Stimulated activated CD4-positive, alpha-beta T cell treated with anti-CD3 and anti-CD28 coated beads, Interleukin-1b, Interleukin-23, amount 100 ng/mL, for 4 hours (primary cell): ENCODE measurements around the gene LRRC26.
"Not testable (repeated sequence)": the region's sequence is repeated elsewhere in the genome, so short reads cannot be mapped to it uniquely, and the experiment has no call there.

ENCODE experiments used
- DNase-seq, 2 donors: peaks; one replicate each; pipeline ENCODE4 v3.0.0-alpha.2; 2020; ENCODE audit warnings: low read depth in 2 of 2

LRRC26 gene

GRCh38 chr9:137136881-137137607, 32.8 kb downstream of the LRRC26 start:
- no peak for DNase-seq

- DNase-seq, result no peak
These were observed 33.5 kb downstream of the LRRC26 start for GRCh38 chr9:137136261-137136880.

- not testable (repeated sequence) for DNase-seq
These were observed 34.7 kb downstream of the LRRC26 start for GRCh38 chr9:137135154-137135553.

- DNase-seq, result no peak
These were observed 35.7 kb downstream of the LRRC26 start for GRCh38 chr9:137134191-137134590.

DNA sequence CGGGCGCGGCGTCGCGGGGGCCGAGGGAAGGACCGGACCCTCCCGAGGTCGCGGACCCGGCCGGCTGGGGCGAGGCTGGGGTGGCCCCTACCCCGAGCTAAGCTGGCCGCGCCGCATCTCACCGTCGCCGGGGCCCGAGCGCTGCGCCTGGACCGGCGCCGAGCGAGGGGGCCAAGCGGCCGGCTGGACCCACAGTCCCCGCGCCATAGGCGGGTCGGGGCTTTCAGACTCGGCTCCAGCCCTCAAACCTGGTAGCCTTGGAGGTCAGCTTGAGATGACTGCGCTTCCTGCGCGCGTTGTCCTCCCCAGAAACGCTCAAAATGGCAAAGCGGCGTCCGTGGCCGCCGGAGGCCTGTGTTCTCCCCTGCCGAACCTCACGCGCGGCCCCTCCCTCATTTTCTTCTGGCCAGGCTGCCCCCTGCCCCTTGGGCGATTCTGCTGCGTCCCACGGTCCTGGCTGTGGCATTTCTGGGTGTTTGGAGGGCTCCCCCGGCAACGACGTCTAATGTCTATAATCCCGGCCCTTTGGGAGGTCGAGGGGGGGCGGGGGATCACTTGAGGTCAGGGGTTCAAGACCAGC, 39.6 kb downstream of the LRRC26 start:
- no peak for DNase-seq

- peak; percentile 82 to 85 for DNase-seq
These were observed 40.2 kb downstream of the LRRC26 start for GRCh38 chr9:137129456-137130175.

DNA sequence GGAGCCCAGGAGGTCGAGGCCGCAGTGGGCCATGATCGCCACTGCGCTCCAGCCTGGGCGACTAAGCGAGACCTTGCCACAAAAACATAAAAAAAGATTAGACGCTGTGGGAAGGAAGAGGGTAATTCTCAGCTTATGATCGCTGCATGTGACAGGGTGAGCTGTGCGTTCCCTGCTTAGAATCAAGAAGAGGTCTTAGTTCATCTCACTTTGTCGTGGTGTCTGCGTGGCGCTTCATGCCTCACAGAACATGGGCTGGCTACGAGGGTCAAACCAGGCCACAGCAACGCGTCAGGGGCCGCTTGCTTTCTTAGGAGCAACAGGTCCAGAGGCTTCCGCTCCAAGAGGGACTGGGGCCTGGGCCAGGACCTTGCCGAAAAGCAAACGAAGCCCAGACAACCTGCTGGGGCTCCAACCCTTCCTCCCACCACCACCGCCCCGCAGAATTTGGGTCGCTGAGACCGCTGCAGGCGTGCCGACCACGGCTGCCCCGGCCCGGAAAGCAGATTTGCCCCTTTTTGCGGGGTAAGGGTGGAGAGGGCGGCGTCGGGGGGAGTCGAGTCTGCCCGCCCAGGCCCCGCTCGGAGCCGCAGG, 40.9 kb downstream of the LRRC26 start:
- no peak for DNase-seq

- DNase-seq, result no peak
These were observed 41.5 kb downstream of the LRRC26 start for GRCh38 chr9:137128158-137128861.

DNA sequence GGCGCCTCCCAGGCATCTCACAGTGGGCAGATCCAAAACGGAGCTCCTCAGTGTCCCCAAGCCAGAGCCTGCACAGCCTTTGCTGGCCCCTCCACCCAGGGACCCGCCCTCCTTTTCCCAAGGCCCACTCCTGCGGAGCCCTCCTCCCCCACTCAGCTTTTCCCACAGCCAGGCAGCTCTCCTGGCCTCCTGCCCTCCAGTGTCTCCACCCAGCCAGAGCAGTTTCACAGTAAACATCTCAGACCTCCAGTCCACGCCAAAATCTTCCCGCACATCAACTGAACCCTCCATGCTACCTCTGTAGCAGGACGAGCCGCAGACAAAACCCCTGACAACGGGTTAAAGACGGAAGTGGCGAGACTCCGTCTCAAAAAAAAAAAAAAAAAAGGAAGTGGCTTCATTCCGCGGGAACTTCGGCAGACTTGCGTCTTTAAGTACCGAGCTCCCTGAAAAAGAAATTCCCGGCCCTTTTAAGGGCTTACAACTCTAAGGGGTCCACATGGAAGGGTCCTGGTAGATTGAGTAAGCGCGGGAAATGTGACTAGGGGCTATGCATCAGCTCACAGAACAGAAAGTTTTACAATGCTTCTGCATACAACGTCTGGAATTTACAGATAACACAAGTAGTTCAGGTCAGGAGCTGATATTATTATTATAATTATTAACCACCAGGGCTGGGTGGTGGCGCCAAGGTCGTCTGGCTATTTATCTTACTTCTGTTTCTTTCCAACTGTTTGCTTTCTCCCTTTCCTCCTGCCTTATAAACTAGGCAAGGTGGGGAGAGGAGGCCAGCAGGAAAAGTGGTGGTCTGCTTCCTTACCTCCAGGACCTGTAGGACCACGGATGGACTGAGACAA, 42.3 kb downstream of the LRRC26 start:
- DNase-seq, result no peak

GRCh38 chr9:137126786-137127185, 43.1 kb downstream of the LRRC26 start:
- no peak for DNase-seq

DNA sequence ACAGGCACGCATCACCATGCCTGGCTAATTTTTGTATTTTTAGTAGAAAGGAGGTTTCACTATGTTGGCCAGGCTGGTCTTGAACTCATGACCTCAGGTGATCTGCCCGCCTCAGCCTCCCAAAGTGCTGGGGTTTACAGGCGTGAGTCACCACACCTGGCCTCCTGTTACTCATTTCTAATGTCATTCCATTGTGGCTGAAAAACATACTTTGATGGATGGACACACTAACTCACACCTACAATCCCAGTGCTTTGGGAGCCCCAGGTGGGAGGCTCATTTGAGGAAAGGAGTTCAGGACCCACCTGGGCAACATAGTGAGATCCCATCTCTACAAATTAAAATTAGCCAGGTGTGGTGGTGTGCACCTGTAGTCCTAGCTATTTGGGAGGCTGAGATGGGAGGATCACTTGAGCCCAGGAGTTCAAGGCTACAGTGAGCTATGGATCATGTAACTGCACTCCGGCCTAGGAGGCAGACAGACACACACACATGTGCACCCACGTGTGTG, 45.8 kb downstream of the LRRC26 start:
- DNase-seq, result not testable (repeated sequence)

DNA sequence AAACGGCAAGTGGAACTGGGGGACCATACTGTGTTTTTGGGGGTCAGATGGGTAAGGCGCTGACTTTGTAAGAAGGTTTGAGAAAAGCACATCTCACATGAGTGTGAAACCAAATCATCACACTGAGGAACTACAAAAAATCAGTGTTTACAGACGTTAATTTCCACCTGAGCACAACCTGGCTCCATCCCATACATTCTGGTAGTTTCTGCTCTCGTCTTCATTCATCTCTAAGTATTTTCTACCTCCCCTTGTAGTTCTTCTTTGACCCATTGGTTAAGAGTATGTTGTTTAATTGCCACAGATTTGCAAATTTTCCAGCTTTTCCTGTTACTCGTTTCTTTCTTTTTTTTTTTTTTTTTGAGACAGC, 46.4 kb downstream of the LRRC26 start:
- DNase-seq, result no peak

GRCh38 chr9:137122796-137123467, 46.9 kb downstream of the LRRC26 start:
- not testable (repeated sequence) for DNase-seq

DNA sequence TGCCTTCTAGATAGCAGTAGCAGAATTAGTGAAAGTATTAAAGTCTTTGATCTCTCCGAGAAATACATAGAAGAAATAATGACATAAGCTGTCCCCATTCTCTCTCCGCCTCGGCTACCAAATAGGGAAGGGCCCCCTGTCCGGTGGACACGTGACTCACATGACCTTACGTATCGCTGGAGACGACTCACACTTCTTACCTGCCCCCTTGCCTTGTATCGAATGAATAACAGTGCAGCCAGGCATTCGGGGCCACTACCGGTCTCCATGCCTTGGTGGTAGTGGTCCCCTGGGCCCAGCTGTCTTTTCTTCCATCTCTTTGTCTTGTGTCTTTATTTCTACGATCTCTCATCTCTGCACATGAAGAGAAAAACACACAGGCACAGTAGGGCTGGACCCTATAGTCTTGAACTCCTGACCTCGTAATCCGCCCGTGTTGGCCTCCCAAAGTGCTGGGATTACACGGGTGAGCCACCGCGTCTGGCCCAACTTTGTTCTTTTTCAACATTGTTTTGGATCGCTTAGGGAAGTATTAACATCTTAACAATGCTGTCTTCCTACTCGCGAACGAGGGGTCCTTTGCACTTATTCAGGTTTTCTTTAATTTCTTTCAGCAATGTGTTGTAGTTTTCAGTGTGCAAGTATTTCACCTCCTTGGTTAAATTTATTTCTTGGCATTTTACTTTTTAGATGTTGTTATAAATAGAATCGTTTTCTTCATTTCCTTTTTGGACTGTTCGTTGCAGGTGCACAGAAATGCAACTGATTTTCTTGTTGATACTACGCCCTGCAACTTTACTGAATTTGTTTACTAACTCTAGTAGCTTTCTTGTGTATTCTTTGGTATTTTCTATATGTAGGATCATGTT, 47.7 kb downstream of the LRRC26 start:
- DNase-seq, result not testable (repeated sequence)
